Body of pancreas (tissue), 4 donors: ENCODE data around the gene ACSBG1. TPM values are rescaled to one million over a fixed set of nuclear protein-coding genes. Genes with fewer than 3 reads are reported as not detected.
"Not testable (repeated sequence)": the region's sequence is repeated elsewhere in the genome, so short reads cannot be mapped to it uniquely, and the experiment has no call there.

Source experiments
- ATAC-seq: fragments of 150-250 bp; one replicate; pipeline ENCODE4 v1.9.1; 2016
- DNase-seq, 4 donors: peaks; one replicate each; pipeline ENCODE4 v3.0.0-alpha.2; 2019
- H3K27ac ChIP-seq, 4 donors: fragments of 200-600 bp; sonication (generic); 1 replicate in 3 of 4; 2 replicates in 1 of 4; pipeline versions ENCODE4 v1.5.1 to v1.6.1; 2016 to 2019; ENCODE audit warnings: mild to moderate bottlenecking in 1 of 4, mixed read lengths in 1 of 4, moderate library complexity in 1 of 4
- H3K27me3 ChIP-seq, 2 donors: fragments of 200-600 bp; sonication (generic); one replicate each; pipeline ENCODE4 v1.6.0; 2016; ENCODE audit warnings: mild to moderate bottlenecking in 1 of 2
- H3K36me3 ChIP-seq, 2 donors: fragments of 200-600 bp; sonication (generic); replicated peaks in 1 of 2; 2 replicates each; pipeline ENCODE4 v1.5.1; 2016; ENCODE audit warnings: low read depth in 2 of 2; ENCODE audit not compliant: insufficient read depth in 1 of 2
- H3K4me1 ChIP-seq: fragments of 200-600 bp; sonication (generic); one replicate; pipeline ENCODE4 v1.6.0; 2016
- H3K4me3 ChIP-seq, 2 donors: fragments of 200-600 bp; sonication (generic); 1 replicate in 1 of 2; 2 replicates in 1 of 2; pipeline ENCODE4 v1.5.1; 2016 to 2019
- H3K9me3 ChIP-seq, 3 donors: fragments of 200-600 bp; sonication (generic); 1 replicate in 2 of 3; 2 replicates in 1 of 3; pipeline ENCODE4 v1.5.1; 2016
- POLR2A ChIP-seq, 3 donors: fragments of 450-650 bp; IDR thresholded peaks; one replicate each; pipeline ENCODE4 v1.6.1; 2016; ENCODE audit warnings: antibody characterized with exemption in 3 of 3, mild to moderate bottlenecking in 2 of 3
- WGBS, 2 donors: methylation state at CpG; one replicate each; pipeline ENCODE4 v1.1.5; 2017; 5-methylcytosine and 5-hydroxymethylcytosine counted together
- intact Hi-C: fragments of 100-400 bp; cut with DNase I; formaldehyde crosslinking; loops from one replicate; pipeline ENCODE4 v1.15.1; 2023
- total RNA-seq, 2 donors: library from RNA; depleted of rRNA; stranded (reverse); fragments of >200 nt; gene quantifications; one replicate each; pipeline ENCODE4 v1.1.0, GENCODE V29; 2016
- TF ChIP-seq, protein P1 (sequence below), 7 experiments: fragments of 450-650 bp in 4 of 7; fragments of 200-600 bp in 3 of 7; sonication (generic) in 3 of 7; IDR thresholded peaks; one replicate each; pipeline ENCODE4 v1.5.1; 2016 to 2019; ENCODE audit warnings: antibody characterized with exemption in 7 of 7

ACSBG1 gene
- total RNA-seq, 2 donors from 2014 or later, result not detected

DNA sequence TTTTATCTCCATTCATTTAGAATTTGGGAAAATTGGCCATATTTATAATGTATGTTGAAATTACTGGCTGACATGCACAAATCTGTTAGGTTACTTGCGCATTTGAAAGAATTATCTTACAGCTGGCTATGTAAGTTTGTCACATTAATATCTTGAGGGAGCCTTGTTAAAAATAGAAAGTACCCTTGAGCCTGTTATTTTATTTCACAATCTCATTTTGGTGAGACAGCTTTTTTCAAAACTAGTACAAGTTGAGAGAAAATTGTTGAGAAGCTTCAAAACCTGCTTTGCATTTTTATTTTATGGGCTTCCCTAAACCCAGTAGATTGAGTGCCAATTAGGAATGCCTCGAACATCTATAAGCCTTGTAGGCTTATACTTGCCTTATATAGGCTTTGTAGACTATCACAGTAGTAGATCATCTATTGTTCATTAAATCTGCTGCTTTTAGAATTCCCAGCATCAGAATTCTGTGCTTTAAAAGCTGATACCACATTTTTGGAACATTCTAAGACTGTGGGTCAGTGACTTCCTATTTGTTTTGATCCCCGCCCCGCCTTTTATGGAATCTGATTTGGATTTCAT lies 78.9 kb downstream of the ACSBG1 start:
- 78 to 89% methylated on average over 4 of the region's 4 CpGs for WGBS, 2 donors
- ATAC-seq, result no peak
- H3K4me1 ChIP-seq, result peaks cover 4% of the 10 kb centered on the region
- no peaks in the 10 kb centered on the region for H3K27me3 ChIP-seq
- intact Hi-C loops, result no loop called here
- TF ChIP-seq POLR2A (IDR thresholded peaks at IDR 0.05), result no peak
- TF ChIP-seq, protein P1, sequence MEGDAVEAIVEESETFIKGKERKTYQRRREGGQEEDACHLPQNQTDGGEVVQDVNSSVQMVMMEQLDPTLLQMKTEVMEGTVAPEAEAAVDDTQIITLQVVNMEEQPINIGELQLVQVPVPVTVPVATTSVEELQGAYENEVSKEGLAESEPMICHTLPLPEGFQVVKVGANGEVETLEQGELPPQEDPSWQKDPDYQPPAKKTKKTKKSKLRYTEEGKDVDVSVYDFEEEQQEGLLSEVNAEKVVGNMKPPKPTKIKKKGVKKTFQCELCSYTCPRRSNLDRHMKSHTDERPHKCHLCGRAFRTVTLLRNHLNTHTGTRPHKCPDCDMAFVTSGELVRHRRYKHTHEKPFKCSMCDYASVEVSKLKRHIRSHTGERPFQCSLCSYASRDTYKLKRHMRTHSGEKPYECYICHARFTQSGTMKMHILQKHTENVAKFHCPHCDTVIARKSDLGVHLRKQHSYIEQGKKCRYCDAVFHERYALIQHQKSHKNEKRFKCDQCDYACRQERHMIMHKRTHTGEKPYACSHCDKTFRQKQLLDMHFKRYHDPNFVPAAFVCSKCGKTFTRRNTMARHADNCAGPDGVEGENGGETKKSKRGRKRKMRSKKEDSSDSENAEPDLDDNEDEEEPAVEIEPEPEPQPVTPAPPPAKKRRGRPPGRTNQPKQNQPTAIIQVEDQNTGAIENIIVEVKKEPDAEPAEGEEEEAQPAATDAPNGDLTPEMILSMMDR (IDR thresholded peaks at IDR 0.05), result no peak
- DNase-seq, result no peak
- no peaks in the 10 kb centered on the region for H3K9me3 ChIP-seq
- no peak overlapping the region for H3K27ac ChIP-seq
- no peak overlapping the region for H3K4me3 ChIP-seq
- H3K36me3 ChIP-seq, result peaks cover 5 to 13% of the 10 kb centered on the region in 2 donors

DNA sequence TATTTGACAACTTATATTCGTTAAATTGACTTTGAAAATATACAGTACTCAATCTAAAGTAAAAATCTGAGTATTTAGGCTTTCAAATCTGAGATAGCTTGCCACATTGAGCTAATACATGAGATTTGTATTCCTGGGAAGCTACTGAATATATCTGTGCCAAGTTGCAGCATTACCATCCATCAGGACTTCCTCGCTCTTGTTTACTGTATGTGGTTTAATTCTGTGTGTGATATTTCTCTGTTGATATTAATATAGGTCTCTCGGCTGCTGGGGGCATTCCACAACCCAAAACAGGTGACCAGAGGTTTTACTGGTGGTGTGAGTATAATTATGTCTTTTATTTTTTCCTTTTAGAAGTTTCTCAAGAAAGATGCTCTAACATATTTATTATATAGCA lies 79.4 kb downstream of the ACSBG1 start:
- Histone ChIP-seq H3K9me3 (no peaks in the 10 kb centered on the region), H3K27ac (no peak overlapping the region), H3K36me3 (peaks cover 0 to 8% of the 10 kb centered on the region in 2 donors), H3K4me3 (no peak overlapping the region), H3K27me3 (no peaks in the 10 kb centered on the region), H3K4me1 (peaks cover 9% of the 10 kb centered on the region)
- intact Hi-C loops, result no loop called here
- DNase-seq, result no peak
- 89 to 92% methylated on average over 3 of the region's 3 CpGs for WGBS, 2 donors
- TF ChIP-seq POLR2A (IDR thresholded peaks at IDR 0.05), result no peak
- TF ChIP-seq, protein P1 (IDR thresholded peaks at IDR 0.05), result no peak
- ATAC-seq, result no peak

DNA sequence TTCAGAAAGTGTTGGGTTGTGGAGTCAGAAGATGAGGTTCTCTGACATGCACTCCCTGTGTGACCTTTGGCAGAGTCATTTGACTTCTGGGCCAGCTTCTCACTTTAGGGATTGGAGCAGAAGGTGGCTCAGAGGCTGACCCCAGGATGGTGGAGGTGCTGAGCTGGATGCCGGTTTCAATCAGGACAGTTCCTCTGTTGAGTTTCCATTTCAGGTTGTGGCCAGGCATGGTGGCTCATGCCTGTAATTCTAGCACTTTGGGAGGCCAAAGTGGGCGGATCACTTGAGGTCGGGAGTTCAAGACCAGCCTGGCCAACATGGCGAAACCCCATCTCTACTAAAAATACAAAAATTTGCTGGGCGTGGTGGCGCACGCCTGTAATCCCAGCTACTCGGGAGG lies 83.3 kb downstream of the ACSBG1 start:
- intact Hi-C loops, H3K27ac ChIP-seq, H3K27me3 ChIP-seq, H3K4me3 ChIP-seq, H3K36me3 ChIP-seq, H3K9me3 ChIP-seq, ATAC-seq, DNase-seq: not testable (repeated sequence)
- WGBS, 2 donors, result 96 to 99% methylated on average over 7 to 8 of the region's 8 CpGs
- H3K4me1 ChIP-seq, result peaks cover 23% of the 10 kb centered on the region

DNA sequence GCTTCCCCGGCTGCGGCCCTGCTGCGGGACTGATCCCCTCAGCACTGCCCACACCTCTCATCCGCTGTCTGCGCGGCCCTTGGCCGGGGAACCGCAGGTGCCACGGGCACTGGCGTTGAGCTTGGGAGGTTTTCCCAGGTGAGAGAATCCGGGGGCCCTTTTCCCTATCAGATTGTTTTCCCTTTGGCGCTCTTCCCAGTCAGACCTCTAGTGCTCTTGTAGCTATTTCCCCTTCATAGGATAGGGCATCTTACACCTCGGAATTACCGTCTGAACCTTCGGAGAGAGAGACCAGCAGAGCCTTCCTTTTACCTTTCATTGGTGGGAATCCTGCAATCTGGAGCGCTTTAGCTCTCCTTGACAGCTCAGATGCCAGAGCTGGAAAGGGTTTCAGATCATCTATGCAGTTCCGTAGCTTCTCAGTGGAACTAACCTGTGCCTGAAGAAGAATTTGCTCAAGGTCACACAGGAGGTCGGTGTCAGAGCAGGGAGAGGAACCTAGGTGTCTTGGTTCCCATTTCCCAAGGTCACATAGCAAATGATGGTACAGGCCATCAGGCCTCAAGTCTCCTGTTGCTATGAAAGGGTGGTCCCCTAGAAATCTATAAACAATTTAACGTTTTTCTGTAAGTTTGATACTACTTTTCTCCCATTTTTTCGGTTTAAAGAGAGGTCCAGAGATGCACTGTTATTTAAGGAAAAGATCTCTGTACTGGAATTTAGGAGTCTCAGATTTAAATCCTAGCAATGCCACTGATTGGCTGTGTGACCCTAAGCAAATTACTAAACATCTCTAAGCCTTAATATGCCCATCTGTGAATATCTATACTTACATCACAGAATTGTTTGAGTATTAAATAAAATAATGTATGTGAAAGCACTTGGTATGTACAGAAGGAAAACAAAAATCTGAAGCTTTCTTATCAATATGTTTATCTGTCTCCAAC lies 84.3 kb downstream of the ACSBG1 start:
- peak overlapping the region; percentile 55 to 89 (median 78) for H3K27ac ChIP-seq
- intact Hi-C loops, result no loop called here
- peak in 1 of 4 donors; percentile 45 for DNase-seq

More for the DNA sequence above, 84.3 kb downstream of the ACSBG1 start:
- H3K4me3 ChIP-seq, result peak overlapping the region; percentile 64 to 81
- no peaks in the 10 kb centered on the region for H3K36me3 ChIP-seq
- TF ChIP-seq, protein P1 (IDR thresholded peaks at IDR 0.05), result no peak
- no peak for TF ChIP-seq POLR2A (IDR thresholded peaks at IDR 0.05)
- H3K27me3 ChIP-seq, result no peaks in the 10 kb centered on the region
- 7 to 9% methylated on average over 10 to 20 of the region's 20 CpGs for WGBS, 2 donors
- peak; percentile 2 for ATAC-seq
- H3K4me1 ChIP-seq, result peaks cover 25% of the 10 kb centered on the region
- H3K9me3 ChIP-seq, result no peaks in the 10 kb centered on the region
